DOHH2 (cell line): Measurements from ENCODE around the gene STEAP3.

Source experiments
- H3F3A ChIP-seq: fragments of 200-600 bp; sonication (generic), shearing (Covaris generic); 2 replicates; pipeline ENCODE4 v1.6.0; 2016; ENCODE audit warnings: antibody characterized with exemption, mild to moderate bottlenecking; ENCODE audit not compliant: control insufficient read depth, insufficient read depth
- H3K27ac ChIP-seq: fragments of 200-600 bp; sonication (generic); 2 replicates; pipeline ENCODE4 v1.5.1; 2014; ENCODE audit warnings: low read depth, mild to moderate bottlenecking, low read length, moderate library complexity
- H3K27me3 ChIP-seq: fragments of 200-600 bp; sonication (generic); 2 replicates; pipeline ENCODE4 v1.6.1; 2014; ENCODE audit warnings: mild to moderate bottlenecking, low read length, mixed read lengths; ENCODE audit not compliant: control insufficient read depth
- H3K36me3 ChIP-seq: fragments of 200-600 bp; sonication (generic); 2 replicates; pipeline ENCODE4 v1.6.1; 2014; ENCODE audit warnings: mild to moderate bottlenecking, low read length, moderate library complexity, mixed read lengths; ENCODE audit not compliant: control insufficient read depth
- H3K4me1 ChIP-seq: fragments of 200-600 bp; sonication (generic); 2 replicates; pipeline ENCODE4 v1.6.1; 2014; ENCODE audit warnings: mild to moderate bottlenecking, low read length, mixed read lengths; ENCODE audit not compliant: control insufficient read depth
- H3K4me2 ChIP-seq: fragments of 200-600 bp; sonication (generic); 2 replicates; pipeline ENCODE4 v1.6.0; 2014; ENCODE audit warnings: mild to moderate bottlenecking, low read length, moderate library complexity
- H3K4me3 ChIP-seq: fragments of 200-600 bp; sonication (generic); 2 replicates; pipeline ENCODE4 v1.5.1; 2014; ENCODE audit warnings: mild to moderate bottlenecking, low read length, mixed read lengths
- H3K79me2 ChIP-seq: fragments of 200-600 bp; sonication (generic); 2 replicates; pipeline ENCODE4 v1.6.1; 2014; ENCODE audit warnings: mild to moderate bottlenecking, low read length, mixed read lengths; ENCODE audit not compliant: control insufficient read depth
- H3K9me2 ChIP-seq: fragments of 200-600 bp; sonication (generic); replicated peaks from 2 replicates; pipeline ENCODE4 v1.6.1; 2014; ENCODE audit warnings: mild to moderate bottlenecking, low read length, mixed read lengths; ENCODE audit not compliant: control insufficient read depth
- H3K9me3 ChIP-seq: fragments of 200-600 bp; sonication (generic); 2 replicates; pipeline ENCODE4 v1.6.1; 2014; ENCODE audit warnings: antibody characterized with exemption, low read length, mixed read lengths; ENCODE audit not compliant: control insufficient read depth, insufficient read depth
- H4K20me1 ChIP-seq: fragments of 200-600 bp; sonication (generic); 2 replicates; pipeline ENCODE4 v1.6.0; 2014; ENCODE audit warnings: low read depth, mild to moderate bottlenecking, antibody characterized with exemption, low read length, moderate library complexity; ENCODE audit not compliant: control insufficient read depth, insufficient read depth
- CTCF ChIP-seq: fragments of 200-600 bp; sonication (generic); IDR thresholded peaks from one replicate; pipeline ENCODE4 v1.5.1; 2014; ENCODE audit warnings: antibody characterized with exemption, mild to moderate bottlenecking, low read depth, low read length; ENCODE audit not compliant: poor library complexity, severe bottlenecking
- EZH2phosphoT487 ChIP-seq: fragments of 200-600 bp; sonication (generic); IDR thresholded peaks from 2 replicates; pipeline ENCODE4 v1.6.1; 2017; ENCODE audit warnings: borderline replicate concordance, mild to moderate bottlenecking, antibody characterized with exemption, low read length, moderate library complexity, mixed read lengths

Gene STEAP3

GRCh38 chr2:119212139-119212800 lies 11.4 kb upstream of the STEAP3 start:
- H3K9me2 ChIP-seq: no peaks in the 10 kb centered on the region
- no peak overlapping the region for H3K4me2 ChIP-seq
- H3K4me1 ChIP-seq: no peaks in the 10 kb centered on the region
- no peaks in the 10 kb centered on the region for H3K9me3 ChIP-seq
- H3F3A ChIP-seq: no peaks in the 10 kb centered on the region
- no peak overlapping the region for H3K27ac ChIP-seq
- no peaks in the 10 kb centered on the region for H4K20me1 ChIP-seq
- H3K4me3 ChIP-seq: no peak overlapping the region
- H3K79me2 ChIP-seq: no peaks in the 10 kb centered on the region
- peaks cover 5% of the 10 kb centered on the region; the same call in 1 of the 2 replicates for H3K27me3 ChIP-seq
- TF ChIP-seq EZH2phosphoT487: no peak
- TF ChIP-seq CTCF: no peak
- no peaks in the 10 kb centered on the region for H3K36me3 ChIP-seq

GRCh38 chr2:119214453-119215037 lies 9.1 kb upstream of the STEAP3 start:
- no peak for TF ChIP-seq CTCF
- no peak for TF ChIP-seq EZH2phosphoT487
- H3K36me3 ChIP-seq: no peaks in the 10 kb centered on the region
- H3K27me3 ChIP-seq: peaks cover 5% of the 10 kb centered on the region; the same call in 1 of the 2 replicates
- H4K20me1 ChIP-seq: no peaks in the 10 kb centered on the region
- no peaks in the 10 kb centered on the region for H3K9me2 ChIP-seq
- no peak overlapping the region for H3K27ac ChIP-seq
- H3K79me2 ChIP-seq: no peaks in the 10 kb centered on the region
- H3F3A ChIP-seq: no peaks in the 10 kb centered on the region
- H3K4me1 ChIP-seq: peaks cover 9% of the 10 kb centered on the region
- H3K4me2 ChIP-seq: no peak overlapping the region
- H3K9me3 ChIP-seq: no peaks in the 10 kb centered on the region
- H3K4me3 ChIP-seq: no peak overlapping the region

- H3K4me2 ChIP-seq: no peak overlapping the region
- no peaks in the 10 kb centered on the region for H3F3A ChIP-seq
- H4K20me1 ChIP-seq: no peaks in the 10 kb centered on the region
- no peaks in the 10 kb centered on the region for H3K79me2 ChIP-seq
- no peaks in the 10 kb centered on the region for H3K36me3 ChIP-seq
- TF ChIP-seq EZH2phosphoT487 (no peak), CTCF (no peak)
- H3K27me3 ChIP-seq: peaks cover 8% of the 10 kb centered on the region
- H3K9me3 ChIP-seq: no peaks in the 10 kb centered on the region
- H3K4me1 ChIP-seq: peaks cover 9% of the 10 kb centered on the region
- no peaks in the 10 kb centered on the region for H3K9me2 ChIP-seq
- no peak overlapping the region for H3K4me3 ChIP-seq
- no peak overlapping the region for H3K27ac ChIP-seq
Observed at GRCh38 chr2:119216994-119217393, 6.6 kb upstream of the STEAP3 start.
